Peyer's patch (tissue), 4 donors: Measurements from ENCODE around the gene VSIR.

ENCODE experiments used
- POLR2A ChIP-seq, 2 donors: fragments of 450-650 bp; IDR thresholded peaks; one replicate each; pipeline ENCODE4 v1.5.1; 2017; ENCODE audit warnings: antibody characterized with exemption in 2 of 2, mild to moderate bottlenecking in 2 of 2, moderate library complexity in 2 of 2
- TF ChIP-seq, protein P1 (sequence below), 6 experiments: fragments of 450-650 bp in 4 of 6; fragments of 200-600 bp in 2 of 6; sonication (generic) in 1 of 6; IDR thresholded peaks; one replicate each; pipeline ENCODE4 v1.5.1; 2017 to 2019; ENCODE audit warnings: antibody characterized with exemption in 6 of 6, mild to moderate bottlenecking in 3 of 6, moderate library complexity in 1 of 6

DNA sequence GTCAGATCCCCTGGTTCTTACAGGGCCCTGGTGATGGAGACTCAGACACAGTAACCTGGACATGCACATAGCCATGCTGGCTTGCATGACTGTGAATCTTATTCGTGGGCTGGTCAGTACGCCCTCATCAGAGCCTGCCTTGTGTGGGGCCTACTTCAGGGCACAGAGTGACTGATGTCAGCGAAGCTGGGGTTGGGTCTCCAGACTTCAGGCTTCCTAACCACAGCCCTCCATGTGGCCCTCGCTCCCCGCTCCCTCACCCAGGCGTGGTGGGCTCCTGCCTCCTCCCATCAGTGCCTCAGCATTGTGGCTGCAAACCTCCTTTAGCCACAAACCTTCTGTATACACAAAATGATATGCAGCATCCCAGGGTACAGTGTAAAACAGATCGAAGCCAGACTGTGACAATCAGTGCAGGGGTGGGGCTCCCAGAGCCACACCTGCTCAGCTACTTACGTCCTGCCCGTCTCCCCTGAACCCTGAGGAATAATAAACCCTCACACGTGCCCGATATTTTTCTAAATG is 46.7 kb downstream of the VSIR start:
- TF ChIP-seq, protein P1, sequence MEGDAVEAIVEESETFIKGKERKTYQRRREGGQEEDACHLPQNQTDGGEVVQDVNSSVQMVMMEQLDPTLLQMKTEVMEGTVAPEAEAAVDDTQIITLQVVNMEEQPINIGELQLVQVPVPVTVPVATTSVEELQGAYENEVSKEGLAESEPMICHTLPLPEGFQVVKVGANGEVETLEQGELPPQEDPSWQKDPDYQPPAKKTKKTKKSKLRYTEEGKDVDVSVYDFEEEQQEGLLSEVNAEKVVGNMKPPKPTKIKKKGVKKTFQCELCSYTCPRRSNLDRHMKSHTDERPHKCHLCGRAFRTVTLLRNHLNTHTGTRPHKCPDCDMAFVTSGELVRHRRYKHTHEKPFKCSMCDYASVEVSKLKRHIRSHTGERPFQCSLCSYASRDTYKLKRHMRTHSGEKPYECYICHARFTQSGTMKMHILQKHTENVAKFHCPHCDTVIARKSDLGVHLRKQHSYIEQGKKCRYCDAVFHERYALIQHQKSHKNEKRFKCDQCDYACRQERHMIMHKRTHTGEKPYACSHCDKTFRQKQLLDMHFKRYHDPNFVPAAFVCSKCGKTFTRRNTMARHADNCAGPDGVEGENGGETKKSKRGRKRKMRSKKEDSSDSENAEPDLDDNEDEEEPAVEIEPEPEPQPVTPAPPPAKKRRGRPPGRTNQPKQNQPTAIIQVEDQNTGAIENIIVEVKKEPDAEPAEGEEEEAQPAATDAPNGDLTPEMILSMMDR (IDR thresholded peaks at IDR 0.05), result no peak
- no peak for TF ChIP-seq POLR2A (IDR thresholded peaks at IDR 0.05)
